Mucosa of stomach (tissue), 1 donor: ENCODE data around the gene SKAP1.

Experiments
- H3K27me3 ChIP-seq: one replicate; pipeline ENCODE4 v1.7.0; 2013; ENCODE audit warnings: mild to moderate bottlenecking, low read length; ENCODE audit not compliant: control insufficient read depth, insufficient read depth
- H3K36me3 ChIP-seq: one replicate; pipeline ENCODE4 v1.7.0; 2013; ENCODE audit warnings: low read length; ENCODE audit not compliant: control insufficient read depth, insufficient read depth
- H3K4me1 ChIP-seq: one replicate; pipeline ENCODE4 v1.7.0; 2013; ENCODE audit warnings: mild to moderate bottlenecking, low read length; ENCODE audit not compliant: control insufficient read depth, insufficient read depth
- H3K4me3 ChIP-seq: one replicate; pipeline ENCODE4 v1.7.0; 2013; ENCODE audit warnings: low read length
- H3K9ac ChIP-seq: one replicate; pipeline ENCODE4 v1.7.0; 2013; ENCODE audit warnings: mild to moderate bottlenecking, low read length, moderate library complexity
- H3K9me3 ChIP-seq: one replicate; pipeline ENCODE4 v1.7.0; 2013; ENCODE audit warnings: mild to moderate bottlenecking, low read length, moderate library complexity; ENCODE audit not compliant: control insufficient read depth
- donor health status: Pancreatic carcinoma.

Gene SKAP1

GRCh38 chr17:48125829-48126531 lies 304.0 kb downstream of the SKAP1 start:
- no peak overlapping the region for H3K9ac ChIP-seq
- H3K4me3 ChIP-seq = no peak overlapping the region
- no peaks in the 10 kb centered on the region for H3K27me3 ChIP-seq
- H3K9me3 ChIP-seq = no peaks in the 10 kb centered on the region
- H3K4me1 ChIP-seq = no peaks in the 10 kb centered on the region
- peaks cover 11% of the 10 kb centered on the region for H3K36me3 ChIP-seq

GRCh38 chr17:48123776-48124388 lies 306.1 kb downstream of the SKAP1 start:
- Histone ChIP-seq H3K9ac (no peak overlapping the region), H3K36me3 (peaks cover 13% of the 10 kb centered on the region), H3K27me3 (no peaks in the 10 kb centered on the region), H3K9me3 (no peaks in the 10 kb centered on the region), H3K4me1 (no peaks in the 10 kb centered on the region), H3K4me3 (no peak overlapping the region)

GRCh38 chr17:48123111-48123510 lies 306.9 kb downstream of the SKAP1 start:
- Histone ChIP-seq H3K4me1 (no peaks in the 10 kb centered on the region), H3K27me3 (no peaks in the 10 kb centered on the region), H3K9ac (no peak overlapping the region), H3K4me3 (no peak overlapping the region), H3K9me3 (no peaks in the 10 kb centered on the region), H3K36me3 (peaks cover 16% of the 10 kb centered on the region)

GRCh38 chr17:48122665-48123045 lies 307.4 kb downstream of the SKAP1 start:
- Histone ChIP-seq H3K27me3 (no peaks in the 10 kb centered on the region), H3K4me3 (no peak overlapping the region), H3K4me1 (no peaks in the 10 kb centered on the region), H3K9me3 (no peaks in the 10 kb centered on the region), H3K9ac (no peak overlapping the region), H3K36me3 (peaks cover 21% of the 10 kb centered on the region)

GRCh38 chr17:48121923-48122664 lies 307.9 kb downstream of the SKAP1 start:
- H3K4me3 ChIP-seq = no peak overlapping the region
- H3K9me3 ChIP-seq = no peaks in the 10 kb centered on the region
- H3K4me1 ChIP-seq = no peaks in the 10 kb centered on the region
- no peak overlapping the region for H3K9ac ChIP-seq
- no peaks in the 10 kb centered on the region for H3K27me3 ChIP-seq
- peaks cover 24% of the 10 kb centered on the region for H3K36me3 ChIP-seq

- H3K27me3 ChIP-seq = no peaks in the 10 kb centered on the region
- H3K9ac ChIP-seq = no peak overlapping the region
- peaks cover 8% of the 10 kb centered on the region for H3K36me3 ChIP-seq
- H3K9me3 ChIP-seq = no peaks in the 10 kb centered on the region
- no peak overlapping the region for H3K4me3 ChIP-seq
- no peaks in the 10 kb centered on the region for H3K4me1 ChIP-seq
Observed at GRCh38 chr17:48113201-48113676, 316.8 kb downstream of the SKAP1 start.

- no peaks in the 10 kb centered on the region for H3K4me1 ChIP-seq
- H3K4me3 ChIP-seq = no peak overlapping the region
- no peak overlapping the region for H3K9ac ChIP-seq
- H3K27me3 ChIP-seq = no peaks in the 10 kb centered on the region
- no peaks in the 10 kb centered on the region for H3K36me3 ChIP-seq
- H3K9me3 ChIP-seq = no peaks in the 10 kb centered on the region
Observed at GRCh38 chr17:48111937-48112241, 318.1 kb downstream of the SKAP1 start.

- no peaks in the 10 kb centered on the region for H3K9me3 ChIP-seq
- H3K36me3 ChIP-seq = no peaks in the 10 kb centered on the region
- no peak overlapping the region for H3K4me3 ChIP-seq
- no peaks in the 10 kb centered on the region for H3K27me3 ChIP-seq
- no peak overlapping the region for H3K9ac ChIP-seq
- H3K4me1 ChIP-seq = no peaks in the 10 kb centered on the region
Observed at GRCh38 chr17:48110761-48111160, 319.3 kb downstream of the SKAP1 start.

GRCh38 chr17:48107137-48108055 lies 322.6 kb downstream of the SKAP1 start, which contains the start of gene SNX11:
Gene SNX11, plus strand, starts transcription at chr17:48107766. Its CDS starts 4,278 bp downstream, at chr17:48112044.
- H3K9ac ChIP-seq = peak within 1 kb of the TSS; percentile 89
- peak within 1 kb of the TSS; percentile 70 for H3K4me3 ChIP-seq
- H3K36me3 ChIP-seq = no peaks in the 10 kb centered on the region
- no peaks in the 10 kb centered on the region for H3K27me3 ChIP-seq
- H3K9me3 ChIP-seq = no peaks in the 10 kb centered on the region
- H3K4me1 ChIP-seq = no peaks in the 10 kb centered on the region

GRCh38 chr17:48106802-48107136 lies 323.2 kb downstream of the SKAP1 start:
- Histone ChIP-seq H3K4me1 (no peaks in the 10 kb centered on the region), H3K4me3 (peak overlapping the region; percentile 70), H3K27me3 (no peaks in the 10 kb centered on the region), H3K36me3 (no peaks in the 10 kb centered on the region), H3K9ac (peak overlapping the region; percentile 89), H3K9me3 (no peaks in the 10 kb centered on the region)

- H3K9ac ChIP-seq = no peak overlapping the region
- no peaks in the 10 kb centered on the region for H3K27me3 ChIP-seq
Observed at GRCh38 chr17:48104440-48104839, 325.6 kb downstream of the SKAP1 start.

More at GRCh38 chr17:48104440-48104839, 325.6 kb downstream of the SKAP1 start:
- no peaks in the 10 kb centered on the region for H3K36me3 ChIP-seq
- no peaks in the 10 kb centered on the region for H3K9me3 ChIP-seq
- no peak overlapping the region for H3K4me3 ChIP-seq
- no peaks in the 10 kb centered on the region for H3K4me1 ChIP-seq
